HepG2 (cell line): ENCODE results near the gene KRI1. TPM values are rescaled to one million over a fixed set of nuclear protein-coding genes. Genes with fewer than 3 reads are reported as not detected.
A peak's percentile ranks its signal among the peaks of the same experiment; 100 is the strongest.

ENCODE experiments used
- ARHGAP35 ChIP-seq: sonication (generic); formaldehyde crosslinking; IDR thresholded peaks from 2 replicates; pipeline ENCODE4 v1.9.0; 2022; ENCODE audit warnings: mild to moderate bottlenecking, inconsistent platforms, moderate library complexity, missing genetic modification reagents, borderline replicate concordance
- CSRNP2 ChIP-seq: sonication (generic); formaldehyde crosslinking; conservative IDR thresholded peaks from 2 replicates; pipeline ENCODE4 v1.8.0; 2022; ENCODE audit warnings: low read depth, missing genetic modification reagents
- EED ChIP-seq: sonication (generic); formaldehyde crosslinking; IDR thresholded peaks from 2 replicates; pipeline ENCODE4 v1.5.0; 2020; ENCODE audit warnings: mild to moderate bottlenecking, missing genetic modification reagents
- EHMT2 ChIP-seq: fragments of 200-600 bp; sonication (generic); IDR thresholded peaks from 2 replicates; pipeline ENCODE4 v1.7.0; 2017; ENCODE audit warnings: antibody characterized with exemption, low read depth, low read length, borderline replicate concordance
- ELF4 ChIP-seq: sonication (generic); formaldehyde crosslinking; IDR thresholded peaks from 2 replicates; pipeline ENCODE4 v1.5.0; 2020; ENCODE audit warnings: missing genetic modification reagents, mild to moderate bottlenecking, moderate library complexity, borderline replicate concordance
- GRHL1 ChIP-seq: sonication (generic); formaldehyde crosslinking; conservative IDR thresholded peaks from 2 replicates; pipeline ENCODE4 v1.8.0; 2022; ENCODE audit warnings: missing genetic modification reagents
- KDM6A ChIP-seq: IDR thresholded peaks from 2 replicates; pipeline ENCODE4 v1.6.1; 2016; ENCODE audit warnings: low read depth
- NR2F1 ChIP-seq, 2 experiments: fragments of 450-650 bp in 1 of 2; formaldehyde crosslinking in 1 of 2; IDR thresholded peaks; 2 replicates each; pipeline versions ENCODE4 v1.5.0 to v1.6.1; 2016 to 2020; ENCODE audit warnings: mild to moderate bottlenecking in 1 of 2, missing compliant biosample characterization in 1 of 2, missing genetic modification reagents in 1 of 2, moderate library complexity in 1 of 2
- PATZ1 ChIP-seq: sonication (generic); formaldehyde crosslinking; IDR thresholded peaks from 2 replicates; pipeline ENCODE4 v1.4.0; 2020; ENCODE audit warnings: missing genetic modification reagents
- PAWR ChIP-seq: sonication (generic); formaldehyde crosslinking; IDR thresholded peaks from 2 replicates; pipeline ENCODE4 v1.4.0; 2020; ENCODE audit warnings: missing genetic modification reagents, mild to moderate bottlenecking, borderline replicate concordance
- PCBP1 ChIP-seq: fragments of 200-400 bp; formaldehyde crosslinking; IDR thresholded peaks from 2 replicates; pipeline ENCODE4 v1.6.1; 2017; ENCODE audit warnings: mild to moderate bottlenecking, low read depth, low read length, borderline replicate concordance
- TFDP2 ChIP-seq: sonication (generic); formaldehyde crosslinking; IDR thresholded peaks from 2 replicates; pipeline ENCODE4 v1.4.0; 2020; ENCODE audit warnings: missing genetic modification reagents
- ZBTB4 ChIP-seq: sonication (generic); formaldehyde crosslinking; IDR thresholded peaks from 2 replicates; pipeline ENCODE4 v1.4.0; 2020; ENCODE audit warnings: missing genetic modification reagents, mild to moderate bottlenecking, borderline replicate concordance
- ZFP37 ChIP-seq: sonication (generic); formaldehyde crosslinking; IDR thresholded peaks from 2 replicates; pipeline ENCODE4 v1.4.0; 2020; ENCODE audit warnings: missing genetic modification reagents, borderline replicate concordance
- ZFY ChIP-seq: sonication (generic); formaldehyde crosslinking; IDR thresholded peaks from 2 replicates; pipeline ENCODE4 v1.4.0; 2020; ENCODE audit warnings: missing genetic modification reagents
- ZNF207 ChIP-seq: fragments of 450-650 bp; IDR thresholded peaks from 2 replicates; pipeline ENCODE4 v1.6.1; 2016; ENCODE audit warnings: antibody characterized with exemption, borderline replicate concordance
- ZNF563 ChIP-seq: sonication (generic); formaldehyde crosslinking; IDR thresholded peaks from 2 replicates; pipeline ENCODE4 v1.8.0; 2022; ENCODE audit warnings: mild to moderate bottlenecking, moderate library complexity, missing genetic modification reagents
- ZNF7 ChIP-seq: IDR thresholded peaks from 2 replicates; pipeline ENCODE4 v1.6.1; 2016; ENCODE audit warnings: missing biosample characterization, missing genetic modification reagents
- polyA plus RNA-seq, 8 experiments: library from polyadenylated mRNA; depleted of rRNA in 3 of 8; stranded (reverse) in 7 of 8; unstranded in 1 of 8; fragments of >200 nt; fragmentation: Illumina TruSeq in 4 of 8; extraction: Trizol in 4 of 8; gene quantifications; 2 replicates each; pipeline versions ENCODE4 v1.2.1 to v1.2.3, GENCODE V29; 2011 to 2016; ENCODE audit warnings: low read depth in 4 of 8, missing spikeins in 1 of 8, mixed read lengths in 1 of 8; ENCODE audit not compliant: insufficient read depth in 1 of 8
- total RNA-seq, 5 experiments: library from RNA; depleted of rRNA; stranded (reverse); fragments of >200 nt; fragmentation: Illumina TruSeq; extraction: Trizol; gene quantifications; 2 replicates each; pipeline ENCODE4 v1.2.3, GENCODE V29; 2016; ENCODE audit warnings: low read depth in 1 of 5

The KRI1 gene
- total and polyA plus RNA-seq, 2 of the 13 experiments (the other 11 are each of a cell fraction or from before 2014, with no cell fraction given): 9.1 to 11.7 TPM

- TF ChIP-seq PATZ1 (CRISPR knock-in tag) (peak; percentile 92), ZNF7 (peak; percentile 32; the same call in 1 of the 2 replicates), ARHGAP35 (CRISPR knock-in tag) (peak; percentile 91; the same call in 1 of the 2 replicates), NR2F1 (CRISPR knock-in tag; IDR thresholded peaks at IDR 0.05) (no peak), TFDP2 (peak; percentile 98), ELF4 (CRISPR knock-in tag) (peak; percentile 17; the same call in 1 of the 2 replicates), EED (peak; percentile 70), PCBP1 (0 out of 2 replicates have a peak, but pooled peaks have one; percentile 1), GRHL1 (no peak), ZFP37 (peak; percentile 85; the same call in 1 of the 2 replicates), EHMT2 (no peak), KDM6A (peak; percentile 24; the same call in 1 of the 2 replicates), ZBTB4 (no peak), CSRNP2 (CRISPR knock-in tag) (0 out of 2 replicates have a peak, but pooled peaks have one; percentile 41), ZFY (peak; percentile 55), ZNF207 (no peak), ZNF563 (CRISPR knock-in tag) (peak; percentile 91), PAWR (no peak)
Measured at GRCh38 chr19:10565567-10566407, at the start of gene KRI1 (continued).
